Activated CD4-positive, alpha-beta T cell treated with anti-CD3 and anti-CD28 coated beads, Interleukin-2, amount 50 U/mL, for 4 hours (primary cell): ENCODE data around the gene GPR153.

ENCODE experiments used
- DNase-seq, 2 experiments: peaks; one replicate each; pipeline ENCODE4 v3.0.0-alpha.2; 2020

Gene GPR153

GRCh38 chr1:6247651-6248050 is 13.2 kb downstream of the GPR153 start:
- DNase-seq, result no peak

GRCh38 chr1:6246497-6247467 is 14.1 kb downstream of the GPR153 start:
- DNase-seq, result peak; percentile 72 to 73

GRCh38 chr1:6245869-6246496 is 14.9 kb downstream of the GPR153 start:
- DNase-seq, result peak in 1 of 2 experiments; percentile 17

GRCh38 chr1:6245086-6245868 is 15.6 kb downstream of the GPR153 start:
- peak; percentile 64 to 67 for DNase-seq

GRCh38 chr1:6244401-6245049 is 16.4 kb downstream of the GPR153 start:
- DNase-seq, result no peak

GRCh38 chr1:6243993-6244392 is 16.9 kb downstream of the GPR153 start, which contains the start of gene HES3:
TSS of gene HES3 (plus strand) at chr1:6244179. CDS start at chr1:6244366, 187 bp downstream.
- DNase-seq, result no peak

- DNase-seq, result no peak
Measured at GRCh38 chr1:6243053-6243834, 17.7 kb downstream of the GPR153 start.

- DNase-seq, result no peak
Measured at GRCh38 chr1:6241887-6242740, 18.8 kb downstream of the GPR153 start.

- no peak for DNase-seq
Measured at GRCh38 chr1:6241107-6241886, 19.6 kb downstream of the GPR153 start.

- no peak for DNase-seq
Measured at GRCh38 chr1:6239950-6240768, 20.7 kb downstream of the GPR153 start.

GRCh38 chr1:6239213-6239752 is 21.6 kb downstream of the GPR153 start:
- no peak for DNase-seq

GRCh38 chr1:6237093-6237492 is 23.8 kb downstream of the GPR153 start:
- DNase-seq, result no peak

GRCh38 chr1:6235296-6235677 is 25.6 kb downstream of the GPR153 start:
- peak; percentile 22 to 38 for DNase-seq

- DNase-seq, result no peak
Measured at GRCh38 chr1:6234502-6235295, 26.2 kb downstream of the GPR153 start.

GRCh38 chr1:6233376-6233775 is 27.5 kb downstream of the GPR153 start:
- DNase-seq, result no peak

GRCh38 chr1:6225651-6226050 is 35.2 kb downstream of the GPR153 start:
- DNase-seq, result no peak

GRCh38 chr1:6224718-6225117 is 36.2 kb downstream of the GPR153 start:
- DNase-seq, result no peak

- DNase-seq, result no peak
Measured at GRCh38 chr1:6223617-6224016, 37.3 kb downstream of the GPR153 start.
